NCI-H1930 (cell line): Measurements from ENCODE around the gene HPCA.

Experiments
- DNase-seq, 2 experiments: peaks; one replicate each; lab custom pipeline; 2025; lab: John Stamatoyannopoulos, UW

The HPCA gene

GRCh38 chr1:32889731-32890278 is 3.5 kb downstream of the HPCA start:
- no peak for DNase-seq

GRCh38 chr1:32890516-32891240 is 4.4 kb downstream of the HPCA start:
- DNase-seq, result no peak

GRCh38 chr1:32891241-32891570 is 4.9 kb downstream of the HPCA start:
- no peak for DNase-seq

GRCh38 chr1:32891630-32892029 is 5.3 kb downstream of the HPCA start:
- no peak for DNase-seq

GRCh38 chr1:32892368-32893197 is 6.3 kb downstream of the HPCA start:
- DNase-seq, result peak; percentile 77 to 80

GRCh38 chr1:32893198-32894018 is 7.1 kb downstream of the HPCA start:
- peak; percentile 67 to 72 for DNase-seq

- no peak for DNase-seq
These were observed 7.8 kb downstream of the HPCA start for GRCh38 chr1:32894019-32894600.

- no peak for DNase-seq
These were observed 8.4 kb downstream of the HPCA start for GRCh38 chr1:32894681-32895080.

- DNase-seq, result no peak
These were observed 9.3 kb downstream of the HPCA start for GRCh38 chr1:32895325-32896215.

- DNase-seq, result no peak
These were observed 10.2 kb downstream of the HPCA start for GRCh38 chr1:32896451-32896850.

GRCh38 chr1:32897082-32898049 is 11.1 kb downstream of the HPCA start:
- no peak for DNase-seq

- no peak for DNase-seq
These were observed 11.8 kb downstream of the HPCA start for GRCh38 chr1:32898056-32898455.

- no peak for DNase-seq
These were observed 12.7 kb downstream of the HPCA start for GRCh38 chr1:32898958-32899357.

GRCh38 chr1:32899586-32900296 is 13.4 kb downstream of the HPCA start:
- DNase-seq, result no peak

- DNase-seq, result no peak
These were observed 14.2 kb downstream of the HPCA start for GRCh38 chr1:32900371-32900955.

- DNase-seq, result peak; percentile 21 to 69
These were observed 14.9 kb downstream of the HPCA start, which contains the start of gene TMEM54 for GRCh38 chr1:32900956-32901822. Gene TMEM54, minus strand, starts transcription at chr1:32901389. Its CDS starts 151 bp downstream, at chr1:32901238.

GRCh38 chr1:32901823-32902534 is 15.7 kb downstream of the HPCA start:
- DNase-seq, result no peak
